ENCODE data around the gene SNX14. TPM values are rescaled to one million over a fixed set of nuclear protein-coding genes. Genes with fewer than 3 reads are reported as not detected.
A peak's percentile ranks its signal among the peaks of the same experiment; 100 is the strongest.

The SNX14 gene, protein sequence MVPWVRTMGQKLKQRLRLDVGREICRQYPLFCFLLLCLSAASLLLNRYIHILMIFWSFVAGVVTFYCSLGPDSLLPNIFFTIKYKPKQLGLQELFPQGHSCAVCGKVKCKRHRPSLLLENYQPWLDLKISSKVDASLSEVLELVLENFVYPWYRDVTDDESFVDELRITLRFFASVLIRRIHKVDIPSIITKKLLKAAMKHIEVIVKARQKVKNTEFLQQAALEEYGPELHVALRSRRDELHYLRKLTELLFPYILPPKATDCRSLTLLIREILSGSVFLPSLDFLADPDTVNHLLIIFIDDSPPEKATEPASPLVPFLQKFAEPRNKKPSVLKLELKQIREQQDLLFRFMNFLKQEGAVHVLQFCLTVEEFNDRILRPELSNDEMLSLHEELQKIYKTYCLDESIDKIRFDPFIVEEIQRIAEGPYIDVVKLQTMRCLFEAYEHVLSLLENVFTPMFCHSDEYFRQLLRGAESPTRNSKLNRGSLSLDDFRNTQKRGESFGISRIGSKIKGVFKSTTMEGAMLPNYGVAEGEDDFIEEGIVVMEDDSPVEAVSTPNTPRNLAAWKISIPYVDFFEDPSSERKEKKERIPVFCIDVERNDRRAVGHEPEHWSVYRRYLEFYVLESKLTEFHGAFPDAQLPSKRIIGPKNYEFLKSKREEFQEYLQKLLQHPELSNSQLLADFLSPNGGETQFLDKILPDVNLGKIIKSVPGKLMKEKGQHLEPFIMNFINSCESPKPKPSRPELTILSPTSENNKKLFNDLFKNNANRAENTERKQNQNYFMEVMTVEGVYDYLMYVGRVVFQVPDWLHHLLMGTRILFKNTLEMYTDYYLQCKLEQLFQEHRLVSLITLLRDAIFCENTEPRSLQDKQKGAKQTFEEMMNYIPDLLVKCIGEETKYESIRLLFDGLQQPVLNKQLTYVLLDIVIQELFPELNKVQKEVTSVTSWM
- 10 to 100 TPM; 13.4 to 17.5 (median 14.6) TPM for total RNA-seq
- 10 to 100 TPM; 22.7 to 29.9 (median 24.2) TPM for polyA plus RNA-seq
- long read RNA-seq, donor 1, partial matches to known transcripts: 0 of 10 reads
- long read RNA-seq, donor 1, other reads (novel, unspliced or antisense): 5 of 10 reads
- long read RNA-seq, donor 2, transcript SNX14-201 (29 exons, 3,486 nt): major isoform, 14 of 46 reads
- long read RNA-seq, donor 2, partial matches to known transcripts: 6 of 46 reads
- long read RNA-seq, donor 2, other reads (novel, unspliced or antisense): 24 of 46 reads

DNA sequence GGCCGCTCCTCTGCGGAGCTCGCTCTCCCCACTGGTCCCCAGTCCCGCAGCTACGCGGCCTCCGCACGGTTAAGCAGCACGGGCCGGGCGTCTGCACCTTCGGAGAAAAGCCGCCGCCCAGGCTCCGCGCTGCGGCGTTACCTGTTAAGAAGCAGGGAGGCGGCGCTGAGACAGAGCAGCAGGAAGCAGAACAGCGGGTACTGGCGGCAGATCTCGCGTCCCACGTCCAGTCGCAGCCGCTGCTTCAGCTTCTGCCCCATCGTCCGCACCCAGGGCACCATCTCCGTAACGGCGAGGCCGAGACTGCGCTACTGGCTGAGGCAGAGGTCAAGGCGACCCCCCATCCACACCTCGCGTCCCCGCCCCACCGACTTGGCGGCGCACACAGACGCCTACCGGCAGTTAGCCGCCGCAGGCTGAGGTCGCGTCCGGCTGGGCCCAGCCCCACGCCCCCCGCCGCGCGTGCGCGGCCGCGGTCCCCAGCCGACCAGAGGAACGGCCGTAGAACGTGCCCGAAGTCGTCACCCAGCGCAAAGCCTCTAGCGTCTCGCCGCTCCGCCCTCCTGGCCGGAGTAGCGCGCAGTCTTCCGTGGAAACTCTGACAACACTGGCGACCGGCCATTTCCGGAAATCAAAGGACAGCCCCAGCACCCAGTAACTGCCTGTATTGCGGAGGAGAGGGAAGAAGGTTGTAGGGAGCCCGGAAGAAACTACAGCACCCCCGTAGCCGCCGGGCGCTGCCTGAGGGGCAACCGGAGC is at the start of gene SNX14:
SNX14 (minus strand) TSS at position 421 of the 759 bp plus-strand sequence; CDS start at position 281, 140 bp downstream.
- no peaks in the 10 kb centered on the region for H3K36me3 ChIP-seq (ENCODE audit: insufficient read depth in 1 of 2, low read depth in 1 of 2)
- H3K27ac ChIP-seq: peak within 1 kb of the TSS; percentile 92
- no peaks in the 10 kb centered on the region for H3K9me3 ChIP-seq
- intact Hi-C loops (cut with DNase I): loop anchor here (1.0 to 5.0 kb wide), 3 partner anchors 49 to 85 kb away; partner anchors contain the start of gene SYNCRIP (in 1 of the 2)
- 0 to 1% (median 1%) methylated on average over 59 to 82 of the region's 82 CpGs for WGBS, 3 donors
- DNase-seq: peak; percentile 97 to 98
- peak within 1 kb of the TSS; percentile 87 for H3K4me3 ChIP-seq
- TF ChIP-seq, protein P1, sequence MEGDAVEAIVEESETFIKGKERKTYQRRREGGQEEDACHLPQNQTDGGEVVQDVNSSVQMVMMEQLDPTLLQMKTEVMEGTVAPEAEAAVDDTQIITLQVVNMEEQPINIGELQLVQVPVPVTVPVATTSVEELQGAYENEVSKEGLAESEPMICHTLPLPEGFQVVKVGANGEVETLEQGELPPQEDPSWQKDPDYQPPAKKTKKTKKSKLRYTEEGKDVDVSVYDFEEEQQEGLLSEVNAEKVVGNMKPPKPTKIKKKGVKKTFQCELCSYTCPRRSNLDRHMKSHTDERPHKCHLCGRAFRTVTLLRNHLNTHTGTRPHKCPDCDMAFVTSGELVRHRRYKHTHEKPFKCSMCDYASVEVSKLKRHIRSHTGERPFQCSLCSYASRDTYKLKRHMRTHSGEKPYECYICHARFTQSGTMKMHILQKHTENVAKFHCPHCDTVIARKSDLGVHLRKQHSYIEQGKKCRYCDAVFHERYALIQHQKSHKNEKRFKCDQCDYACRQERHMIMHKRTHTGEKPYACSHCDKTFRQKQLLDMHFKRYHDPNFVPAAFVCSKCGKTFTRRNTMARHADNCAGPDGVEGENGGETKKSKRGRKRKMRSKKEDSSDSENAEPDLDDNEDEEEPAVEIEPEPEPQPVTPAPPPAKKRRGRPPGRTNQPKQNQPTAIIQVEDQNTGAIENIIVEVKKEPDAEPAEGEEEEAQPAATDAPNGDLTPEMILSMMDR (IDR thresholded peaks at IDR 0.05): no peak
- H3K4me1 ChIP-seq: peaks cover 15% of the 10 kb centered on the region
- H3K27me3 ChIP-seq (ENCODE audit: insufficient read depth in 3 of 3, low read length in 2 of 3): no peaks in the 10 kb centered on the region
- peak; percentile 95 to 97 (median 96) for ATAC-seq

DNA sequence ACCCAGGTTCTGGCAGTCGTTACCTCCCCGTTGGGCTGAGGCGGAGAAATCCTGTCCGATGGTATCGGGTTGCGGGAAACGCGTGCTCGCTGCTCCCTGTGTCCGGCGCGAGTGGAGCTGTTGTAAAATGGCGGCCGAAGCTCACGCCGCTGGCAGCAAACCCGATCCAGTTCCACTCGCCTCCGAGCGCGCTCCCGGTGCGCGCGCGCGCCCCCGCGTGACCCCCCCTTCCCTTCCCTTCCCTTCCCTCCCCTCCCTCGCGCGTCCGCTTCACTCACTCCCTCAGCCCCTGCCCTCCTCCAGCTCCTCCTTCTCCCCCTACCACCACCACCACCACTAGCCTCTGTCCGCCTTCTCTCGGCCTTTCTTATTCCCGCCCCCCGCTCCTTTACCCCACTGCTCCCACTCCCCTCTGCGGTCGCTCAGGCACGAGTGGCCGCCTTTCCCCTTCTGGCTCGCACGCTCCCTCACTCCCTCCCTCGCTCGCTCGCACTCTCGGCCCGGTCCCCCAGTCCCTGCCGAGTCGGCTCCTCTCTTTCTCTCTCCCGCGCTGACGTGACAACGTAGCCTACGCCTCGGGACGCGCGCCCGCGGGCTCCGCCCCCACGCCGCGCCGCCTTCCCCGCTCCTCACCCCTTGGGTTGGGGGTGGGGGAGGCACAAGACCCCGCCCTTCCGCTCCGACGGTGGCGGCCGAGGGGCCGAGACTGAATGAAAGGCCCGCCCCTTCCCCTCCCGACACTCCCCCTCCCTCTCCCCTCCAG is 49.3 kb upstream of the SNX14 start, which contains the start of gene SYNCRIP:
SYNCRIP (minus strand) TSS at position 113 of the 763 bp plus-strand sequence. CDS start 1,447 bp downstream, outside the sequence.
- H3K36me3 ChIP-seq (ENCODE audit: insufficient read depth in 1 of 2, low read depth in 1 of 2): peaks cover 3 to 34% of the 10 kb centered on the region in 2 donors
- H3K27me3 ChIP-seq (ENCODE audit: insufficient read depth in 3 of 3, low read length in 2 of 3): no peaks in the 10 kb centered on the region
- whole genome bisulfite sequencing, 3 donors: 1 to 2% (median 1%) methylated on average over 55 to 76 of the region's 76 CpGs
- H3K4me1 ChIP-seq: peaks cover 40% of the 10 kb centered on the region
- intact Hi-C loops (cut with DNase I): loop anchor here (1.0 to 5.0 kb wide), 3 partner anchors 35 to 51 kb away; partner anchors contain the start of gene SNX14 (in 1 of the 2)
- H3K9me3 ChIP-seq: no peaks in the 10 kb centered on the region
- peak within 1 kb of the TSS; percentile 87 for H3K4me3 ChIP-seq
- TF ChIP-seq, protein P1 (IDR thresholded peaks at IDR 0.05): no peak
- ATAC-seq (peak; percentile 82 to 89 (median 84)), DNase-seq (peak; percentile 99 to 100)
- H3K27ac ChIP-seq: peak within 1 kb of the TSS; percentile 97

DNA sequence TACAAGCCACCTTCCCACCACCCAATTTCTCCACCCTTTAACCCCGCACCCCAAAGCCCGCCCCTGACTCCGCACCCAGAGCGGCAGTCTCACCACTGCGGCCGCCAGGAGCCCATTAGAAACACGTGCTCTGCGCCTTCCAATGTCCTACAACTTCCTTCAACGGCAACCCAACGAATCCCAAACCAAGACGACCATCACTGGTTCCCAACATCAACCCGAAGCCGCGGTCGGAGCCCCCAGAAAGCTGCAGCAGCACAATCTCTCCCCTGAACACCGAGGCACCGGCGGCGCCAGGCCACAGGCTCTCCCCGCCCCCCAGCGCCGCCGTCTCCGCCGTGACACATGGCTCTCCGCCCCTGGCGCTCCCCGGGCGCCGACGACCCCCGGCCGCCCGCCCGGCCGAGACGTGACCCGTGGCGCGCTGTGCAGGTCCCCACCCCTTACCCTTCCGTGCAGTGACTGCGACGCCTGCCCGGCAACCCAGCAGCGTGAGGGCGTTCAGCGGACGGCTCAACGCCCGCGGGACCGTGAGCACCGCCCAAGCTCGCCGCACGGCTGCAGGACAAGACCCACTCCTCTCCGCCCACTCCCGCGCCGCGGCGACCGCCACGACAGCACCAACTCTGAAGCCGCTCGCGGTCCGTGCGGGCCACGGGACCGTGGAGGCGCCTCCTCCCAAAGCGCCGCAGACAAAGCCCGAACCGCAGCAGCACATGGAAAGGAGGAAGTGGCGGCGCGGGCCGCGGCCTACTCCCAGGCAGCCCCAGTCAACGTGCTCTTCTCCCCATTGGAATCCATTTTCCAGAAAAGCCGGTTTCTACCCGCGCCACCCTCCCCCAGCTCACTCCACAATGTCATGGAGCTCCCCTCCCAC is 48.5 kb upstream of the SNX14 start:
- peak overlapping the region; percentile 97 for H3K27ac ChIP-seq
- peaks cover 4 to 42% of the 10 kb centered on the region in 2 donors for H3K36me3 ChIP-seq (ENCODE audit: insufficient read depth in 1 of 2, low read depth in 1 of 2)
- ATAC-seq (peak in 3 of 4 donors; percentile 12 to 29 (median 15)), DNase-seq (peak; percentile 63 to 77)
- intact Hi-C loops (cut with DNase I): loop anchor here (2.0 to 5.0 kb wide), 3 partner anchors 37 to 50 kb away; partner anchors contain the start of gene SNX14 (in 1 of the 2)
- TF ChIP-seq, protein P1 (IDR thresholded peaks at IDR 0.05): no peak
- H3K4me3 ChIP-seq: peak overlapping the region; percentile 87
- H3K9me3 ChIP-seq: no peaks in the 10 kb centered on the region
- H3K4me1 ChIP-seq: peaks cover 48% of the 10 kb centered on the region
- H3K27me3 ChIP-seq (ENCODE audit: insufficient read depth in 3 of 3, low read length in 2 of 3): no peaks in the 10 kb centered on the region
- WGBS, 3 donors: 0 to 1% (median 0%) methylated on average over 64 to 85 of the region's 85 CpGs

Measured in psoas muscle (tissue), 8 donors.